T1000 (cell line): ENCODE results near the gene ANGPTL4.
"Not testable (repeated sequence)": the region's sequence is repeated elsewhere in the genome, so short reads cannot be mapped to it uniquely, and the experiment has no call there.

ENCODE experiments used
- DNase-seq: peaks from one replicate; lab custom pipeline; 2025; ENCODE audit warnings: mixed read lengths; lab: John Stamatoyannopoulos, UW

Gene ANGPTL4

GRCh38 chr19:8334458-8335342, 29.3 kb upstream of the ANGPTL4 start:
- peak; percentile 44 for DNase-seq

- DNase-seq = no peak
Measured at GRCh38 chr19:8335343-8336071, 28.4 kb upstream of the ANGPTL4 start.

- no peak for DNase-seq
Measured at GRCh38 chr19:8336072-8336569, 27.8 kb upstream of the ANGPTL4 start.

GRCh38 chr19:8336660-8337059, 27.3 kb upstream of the ANGPTL4 start:
- no peak for DNase-seq

- DNase-seq = no peak
Measured at GRCh38 chr19:8337728-8338127, 26.2 kb upstream of the ANGPTL4 start.

- no peak for DNase-seq
Measured at GRCh38 chr19:8338835-8339234, 25.1 kb upstream of the ANGPTL4 start.

GRCh38 chr19:8340341-8341096, 23.4 kb upstream of the ANGPTL4 start:
- no peak for DNase-seq

- DNase-seq = not testable (repeated sequence)
Measured at GRCh38 chr19:8341504-8341903, 22.5 kb upstream of the ANGPTL4 start.

GRCh38 chr19:8342316-8342683, 21.7 kb upstream of the ANGPTL4 start:
- no peak for DNase-seq

- peak; percentile 87 for DNase-seq
Measured at GRCh38 chr19:8342684-8343482, 21.1 kb upstream of the ANGPTL4 start, which contains the start of gene KANK3. KANK3 (minus strand) TSS chr19:8343262; CDS start chr19:8337828, 5,434 bp downstream.

- no peak for DNase-seq
Measured at GRCh38 chr19:8343483-8343844, 20.5 kb upstream of the ANGPTL4 start.

- DNase-seq = not testable (repeated sequence)
Measured at GRCh38 chr19:8349629-8350372, 14.2 kb upstream of the ANGPTL4 start.

GRCh38 chr19:8352134-8352827, 11.7 kb upstream of the ANGPTL4 start:
- no peak for DNase-seq

GRCh38 chr19:8352845-8353244, 11.1 kb upstream of the ANGPTL4 start:
- not testable (repeated sequence) for DNase-seq

- peak; percentile 75 for DNase-seq
Measured at GRCh38 chr19:8355631-8356402, 8.1 kb upstream of the ANGPTL4 start.

- no peak for DNase-seq
Measured at GRCh38 chr19:8357007-8357521, 6.9 kb upstream of the ANGPTL4 start.

- DNase-seq = no peak
Measured at GRCh38 chr19:8358948-8359347, 5.0 kb upstream of the ANGPTL4 start.

GRCh38 chr19:8360196-8360595, 3.8 kb upstream of the ANGPTL4 start:
- DNase-seq = no peak
